Psoas muscle (tissue), 8 donors: Measurements from ENCODE around the gene ASPSCR1. TPM values are rescaled to one million over a fixed set of nuclear protein-coding genes. Genes with fewer than 3 reads are reported as not detected.
A peak's percentile ranks its signal among the peaks of the same experiment; 100 is the strongest.

ENCODE experiments used
- ATAC-seq, 4 donors: fragments of 200-7000 bp; cut with Tn5 transposase; one replicate each; pipeline ENCODE4 v1.9.1; 2020; ENCODE audit warnings: moderate library complexity in 3 of 4, mild to moderate bottlenecking in 2 of 4
- DNase-seq, 2 donors: peaks; one replicate each; pipeline ENCODE4 v3.0.0-alpha.2; 2020
- H3K27ac ChIP-seq: fragments of 200-600 bp; one replicate; pipeline ENCODE4 v1.8.0; 2022
- H3K27me3 ChIP-seq, 3 donors: fragments of 200-600 bp in 1 of 3; one replicate each; pipeline versions ENCODE4 v1.6.1 to v1.8.0; 2013 to 2022; ENCODE audit warnings: low read length in 2 of 3, mild to moderate bottlenecking in 2 of 3, moderate library complexity in 1 of 3; ENCODE audit not compliant: insufficient read depth in 3 of 3
- H3K36me3 ChIP-seq, 2 donors: fragments of 200-600 bp in 1 of 2; one replicate each; pipeline versions ENCODE4 v1.6.1 to v1.8.0; 2013 to 2022; ENCODE audit warnings: low read depth in 1 of 2, mild to moderate bottlenecking in 1 of 2, moderate library complexity in 1 of 2; ENCODE audit not compliant: insufficient read depth in 1 of 2
- H3K4me1 ChIP-seq: fragments of 200-600 bp; one replicate; pipeline ENCODE4 v1.8.0; 2022
- H3K4me3 ChIP-seq: fragments of 200-600 bp; one replicate; pipeline ENCODE4 v1.8.0; 2022; ENCODE audit warnings: mild to moderate bottlenecking
- H3K9me3 ChIP-seq: fragments of 200-600 bp; one replicate; pipeline ENCODE4 v1.8.0; 2022
- CTCF ChIP-seq: fragments of 200-600 bp; IDR thresholded peaks from one replicate; pipeline ENCODE4 v1.8.0; 2022; ENCODE audit warnings: antibody characterized with exemption
- WGBS, 3 donors: extraction: QIAGEN DNeasy Blood & Tissue Kit; methylation state at CpG; one replicate each; pipeline versions ENCODE4 v1.1.6 to v1.1.7; 2013; 5-methylcytosine and 5-hydroxymethylcytosine counted together
- intact Hi-C, 2 donors: fragments of 100-400 bp; cut with DNase I; formaldehyde crosslinking; loops; one replicate each; pipeline versions ENCODE4 v1.11.0 to v1.14.2; 2022
- polyA plus RNA-seq, 3 donors: library from polyadenylated mRNA; stranded (reverse); fragments of 200-250 nt; gene quantifications; one replicate each; pipeline ENCODE4 v1.2.3, GENCODE V29; 2013
- total RNA-seq, 4 donors: library from RNA; stranded (reverse); fragmentation: NEBNext Ultra II Directional in 2 of 4; extraction: Animal tissue kit (Norgen Biotek cat#: 25700) in 2 of 4; gene quantifications; one replicate each; pipeline versions ENCODE4 v1.2.1 to v1.2.4, GENCODE V29; 2021 to 2023
- donor health status: healthy with polysubstance abuse.
- donor health status: DM: no; HTN: no; CAD: no; lungs with moderate emphysema.
- donor health status: Bipolar disorder and iron deficiency.
- donor health status: healthy.
- donor health status: DM: yes; HTN: yes; CAD: no.
- donor health status: DM: no; HTN: no; CAD: no.
- donor health status: DM: no; HTN: no; CAD: no.
- donor health status: DM: yes; HTN: yes; CAD: no.

ASPSCR1 gene
- total and polyA plus RNA-seq, 7 donors, result 27.7 to 37.4 (median 33.0) TPM

DNA sequence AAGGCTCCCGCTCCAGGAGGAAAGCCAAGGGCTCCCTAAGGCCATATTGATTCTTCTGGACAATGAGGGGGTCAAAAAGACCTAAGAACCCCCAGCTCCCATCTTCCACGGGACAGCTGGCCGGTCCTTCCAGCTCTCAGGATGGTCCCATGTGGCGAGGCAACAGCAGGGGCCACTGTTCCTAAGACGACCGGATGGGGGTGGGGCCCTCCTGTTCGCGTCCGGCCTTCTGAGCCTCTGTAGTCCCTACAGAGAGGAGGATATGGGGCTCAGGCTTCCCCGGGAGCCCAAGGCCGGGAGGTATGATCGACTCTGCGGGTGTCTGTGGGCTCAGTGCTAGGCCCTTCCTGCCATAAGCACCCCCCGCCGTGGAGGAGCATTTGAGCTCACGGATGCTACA lies 66.1 kb downstream of the ASPSCR1 start:
- Histone ChIP-seq H3K4me1 (no peaks in the 10 kb centered on the region), H3K27ac (no peak overlapping the region), H3K36me3 (peaks cover 0 to 22% of the 10 kb centered on the region in 2 donors), H3K9me3 (no peaks in the 10 kb centered on the region), H3K27me3 (no peaks in the 10 kb centered on the region), H3K4me3 (no peak overlapping the region)
- intact Hi-C loops, result no loop called here
- DNase-seq (no peak), ATAC-seq (no peak)
- no peak for TF ChIP-seq CTCF
- 54 to 62% (median 58%) methylated on average over 16 of the region's 16 CpGs for WGBS, 3 donors

DNA sequence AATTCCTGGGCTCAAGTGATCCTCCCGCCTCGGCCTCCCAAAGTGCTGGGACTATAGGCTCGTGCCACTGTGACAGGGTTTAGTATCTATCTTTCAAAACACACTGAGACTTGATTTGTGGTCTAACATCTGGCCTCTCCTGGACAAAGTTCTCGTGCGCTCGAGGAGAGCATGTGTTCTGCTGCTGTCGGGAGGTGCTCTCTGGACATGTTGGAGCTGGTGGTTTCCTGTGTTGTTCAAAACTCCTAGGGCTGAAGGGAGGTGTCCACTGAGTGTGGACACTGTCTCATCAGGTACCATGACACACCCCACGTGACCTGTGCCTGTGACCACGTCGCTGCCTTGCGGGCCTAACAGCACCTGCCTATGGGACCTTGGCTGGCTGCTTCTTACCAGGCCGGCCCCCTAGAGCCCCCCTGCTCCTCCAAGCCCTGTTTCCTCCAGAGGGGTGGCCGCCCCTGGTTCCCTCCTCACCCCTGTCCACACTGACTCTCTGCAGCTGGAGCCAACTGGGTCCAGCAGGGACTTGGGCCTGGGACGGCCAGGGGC lies 68.6 kb downstream of the ASPSCR1 start:
- DNase-seq (no peak), ATAC-seq (peak in 2 of 4 donors; percentile 14 to 22)
- Histone ChIP-seq H3K4me3 (no peak overlapping the region), H3K9me3 (no peaks in the 10 kb centered on the region), H3K27me3 (no peaks in the 10 kb centered on the region), H3K4me1 (peaks cover 11% of the 10 kb centered on the region), H3K36me3 (peaks cover 0 to 33% of the 10 kb centered on the region in 2 donors), H3K27ac (no peak overlapping the region)
- 53 to 62% (median 54%) methylated on average over 14 of the region's 14 CpGs for WGBS, 3 donors
- no peak for TF ChIP-seq CTCF
- intact Hi-C loops, result loop anchor here in 1 of 2 donors (2.0 kb wide), 1 partner anchor 27 kb away; no protein-coding TSS in a partner anchor

DNA sequence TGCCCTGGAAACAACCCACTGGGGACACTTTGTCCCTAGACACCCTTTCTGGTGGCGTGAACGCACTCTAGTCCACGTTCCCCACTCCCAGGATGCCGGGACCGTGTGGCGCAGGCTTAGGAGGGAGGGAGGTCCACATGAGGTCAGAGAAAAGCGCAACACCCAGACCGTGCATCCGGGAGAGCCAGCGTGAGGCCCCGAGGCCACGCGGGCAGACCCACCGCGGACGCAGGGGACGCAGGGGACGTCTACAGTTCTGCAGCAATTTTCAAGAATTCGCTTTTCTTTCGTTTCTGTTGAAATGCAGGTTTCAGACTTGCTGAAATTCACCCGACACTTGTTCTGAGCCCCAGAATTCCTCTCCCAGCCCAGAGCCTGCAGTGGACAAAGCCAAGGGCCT lies 69.5 kb downstream of the ASPSCR1 start:
- Histone ChIP-seq H3K36me3 (peaks cover 0 to 33% of the 10 kb centered on the region in 2 donors), H3K27me3 (no peaks in the 10 kb centered on the region), H3K4me1 (peaks cover 11% of the 10 kb centered on the region), H3K9me3 (no peaks in the 10 kb centered on the region), H3K4me3 (no peak overlapping the region), H3K27ac (no peak overlapping the region)
- intact Hi-C loops, result loop anchor here in 1 of 2 donors (2.0 kb wide), 1 partner anchor 26 kb away; no protein-coding TSS in a partner anchor
- no peak for TF ChIP-seq CTCF
- WGBS, 3 donors, result 84 to 87% (median 87%) methylated on average over 21 of the region's 21 CpGs
- ATAC-seq (no peak), DNase-seq (no peak)

GRCh38 chr17:82047379-82047778 lies 70.0 kb downstream of the ASPSCR1 start:
- no peak for TF ChIP-seq CTCF
- Histone ChIP-seq H3K9me3 (no peaks in the 10 kb centered on the region), H3K36me3 (peaks cover 0 to 33% of the 10 kb centered on the region in 2 donors), H3K4me3 (no peak overlapping the region), H3K27ac (no peak overlapping the region), H3K4me1 (peaks cover 12% of the 10 kb centered on the region), H3K27me3 (no peaks in the 10 kb centered on the region)
- ATAC-seq (no peak), DNase-seq (no peak)
- WGBS, 3 donors, result 87 to 91% (median 89%) methylated on average over 24 of the region's 24 CpGs
- intact Hi-C loops, result loop anchor here in 1 of 2 donors (2.0 kb wide), 1 partner anchor 25 kb away; no protein-coding TSS in a partner anchor
